Right kidney (tissue), 1 donor: ENCODE measurements around the gene DOCK8.

ENCODE experiments used
- DNase-seq: peaks from one replicate; pipeline ENCODE4 v3.0.0-alpha.2; 2016

The DOCK8 gene

GRCh38 chr9:426264-426663 lies 211.6 kb downstream of the DOCK8 start:
- DNase-seq, result no peak

- DNase-seq, result no peak
Measured at GRCh38 chr9:426976-427375, 212.3 kb downstream of the DOCK8 start.

- DNase-seq, result no peak
Measured at GRCh38 chr9:431701-432100, 217.0 kb downstream of the DOCK8 start.

GRCh38 chr9:436482-436881 lies 221.8 kb downstream of the DOCK8 start:
- no peak for DNase-seq

- DNase-seq, result no peak
Measured at GRCh38 chr9:437066-437465, 222.4 kb downstream of the DOCK8 start.

- no peak for DNase-seq
Measured at GRCh38 chr9:437574-438001, 222.9 kb downstream of the DOCK8 start.

- no peak for DNase-seq
Measured at GRCh38 chr9:438066-438465, 223.4 kb downstream of the DOCK8 start.

- no peak for DNase-seq
Measured at GRCh38 chr9:438961-439768, 224.5 kb downstream of the DOCK8 start.

- no peak for DNase-seq
Measured at GRCh38 chr9:441126-441525, 226.5 kb downstream of the DOCK8 start.

GRCh38 chr9:444528-444927 lies 229.9 kb downstream of the DOCK8 start:
- DNase-seq, result no peak

- DNase-seq, result no peak
Measured at GRCh38 chr9:445033-445432, 230.4 kb downstream of the DOCK8 start.

- no peak for DNase-seq
Measured at GRCh38 chr9:446074-446699, 231.5 kb downstream of the DOCK8 start.

GRCh38 chr9:447230-448025 lies 232.8 kb downstream of the DOCK8 start:
- no peak for DNase-seq

GRCh38 chr9:450057-450456 lies 235.4 kb downstream of the DOCK8 start:
- no peak for DNase-seq

GRCh38 chr9:450561-450960 lies 235.9 kb downstream of the DOCK8 start:
- no peak for DNase-seq

- no peak for DNase-seq
Measured at GRCh38 chr9:453832-454231, 239.2 kb downstream of the DOCK8 start.

GRCh38 chr9:456365-456764 lies 241.7 kb downstream of the DOCK8 start:
- no peak for DNase-seq

GRCh38 chr9:458590-458989 lies 243.9 kb downstream of the DOCK8 start:
- DNase-seq, result no peak

- DNase-seq, result no peak
Measured at GRCh38 chr9:459491-460444, 245.1 kb downstream of the DOCK8 start.

- DNase-seq, result no peak
Measured at GRCh38 chr9:462121-462520, 247.5 kb downstream of the DOCK8 start.

GRCh38 chr9:462606-463005 lies 247.9 kb downstream of the DOCK8 start:
- DNase-seq, result no peak
